ENCODE measurements around the gene MICU1.
"Not testable (repeated sequence)": the region's sequence is repeated elsewhere in the genome, so short reads cannot be mapped to it uniquely, and the experiment has no call there.

MICU1 gene

GRCh38 chr10:72499701-72500100 is 126.2 kb downstream of the MICU1 start:
- no peak for DNase-seq

DNA sequence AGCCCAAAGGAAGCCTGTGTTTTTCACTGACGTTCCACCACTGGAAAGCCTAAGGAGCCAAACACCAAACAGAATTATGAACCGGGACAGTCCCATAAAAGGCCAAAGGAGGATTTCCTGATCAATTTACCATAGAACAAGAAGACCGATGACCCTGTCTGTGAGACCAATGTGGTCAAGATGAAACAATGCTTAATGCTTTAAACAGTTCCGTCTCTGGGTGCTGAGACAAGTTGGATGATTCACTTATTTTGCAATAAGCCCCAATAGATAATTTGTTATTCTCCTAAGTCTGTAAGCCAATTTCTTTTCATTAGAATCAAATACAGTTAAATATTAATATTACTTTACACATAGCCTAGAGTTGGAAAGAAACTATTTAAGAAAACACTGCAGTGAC is 134.9 kb downstream of the MICU1 start:
- DNase-seq: no peak

- DNase-seq: no peak
These were observed 138.4 kb downstream of the MICU1 start for GRCh38 chr10:72487521-72487920.

DNA sequence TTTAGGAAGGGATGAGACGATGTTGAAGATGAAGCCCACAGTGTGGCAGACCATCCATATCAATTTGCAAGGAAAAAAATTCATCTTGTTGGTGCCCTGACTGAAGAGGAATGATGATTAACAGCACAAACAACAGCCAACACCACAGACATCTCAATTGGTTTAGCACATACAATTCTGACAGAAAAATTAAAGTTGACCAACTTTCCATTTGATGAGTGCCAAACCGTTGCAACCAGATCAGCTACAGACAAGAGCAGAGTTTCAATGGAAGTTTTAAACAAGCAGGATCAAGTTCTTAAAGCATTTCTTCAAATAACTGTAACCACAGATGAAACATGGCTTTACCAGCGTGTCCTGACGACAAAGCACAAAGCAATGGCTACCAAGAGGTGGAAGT is 138.8 kb downstream of the MICU1 start:
- no peak for DNase-seq

- no peak for DNase-seq
These were observed 140.2 kb downstream of the MICU1 start for GRCh38 chr10:72485701-72486100.

DNA sequence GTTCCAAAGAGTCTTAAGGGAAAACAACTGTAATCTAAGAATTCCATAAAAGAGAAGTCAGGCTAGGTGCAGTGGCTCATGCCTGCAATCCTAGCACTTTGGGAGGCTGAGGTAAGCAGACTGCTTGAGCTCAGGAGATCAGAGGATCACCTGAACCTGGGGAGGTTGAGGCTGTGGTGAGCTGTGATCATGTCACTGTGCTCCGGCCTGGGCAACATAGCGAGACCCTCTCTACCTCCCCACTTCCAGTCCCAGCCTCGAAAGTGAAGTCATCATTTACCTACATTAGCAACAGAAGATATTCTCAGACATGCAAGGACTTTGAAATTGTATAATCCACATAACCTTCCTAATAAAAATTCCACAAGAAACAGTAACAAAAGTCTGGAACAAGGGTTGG is 141.4 kb downstream of the MICU1 start:
- DNase-seq: no peak

GRCh38 chr10:72483471-72483870 is 142.4 kb downstream of the MICU1 start:
- DNase-seq: no peak

GRCh38 chr10:72480861-72481260 is 145.0 kb downstream of the MICU1 start:
- no peak for DNase-seq

DNA sequence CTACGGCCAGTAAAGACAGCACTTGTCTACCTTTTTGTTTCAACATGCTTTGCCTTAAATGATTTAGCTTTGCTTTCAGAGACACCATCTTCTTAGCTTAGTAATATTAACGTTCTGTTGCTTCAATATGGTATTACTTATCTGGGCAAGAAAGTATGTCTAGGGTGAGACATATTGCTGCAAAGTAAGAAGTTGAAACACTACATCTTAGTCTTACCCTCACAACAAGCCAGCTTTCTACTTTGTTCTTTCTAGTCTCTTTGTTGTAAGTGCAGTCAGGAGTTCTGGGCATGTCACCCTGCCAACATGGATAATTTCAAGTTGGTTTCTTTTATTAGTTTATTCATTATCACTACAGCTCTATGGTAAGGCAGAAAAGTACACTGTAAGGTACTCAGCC is 148.4 kb downstream of the MICU1 start:
- DNase-seq: no peak

- DNase-seq: no peak
These were observed 153.6 kb downstream of the MICU1 start for GRCh38 chr10:72472306-72472705.

GRCh38 chr10:72470666-72471065 is 155.2 kb downstream of the MICU1 start:
- no peak for DNase-seq

DNA sequence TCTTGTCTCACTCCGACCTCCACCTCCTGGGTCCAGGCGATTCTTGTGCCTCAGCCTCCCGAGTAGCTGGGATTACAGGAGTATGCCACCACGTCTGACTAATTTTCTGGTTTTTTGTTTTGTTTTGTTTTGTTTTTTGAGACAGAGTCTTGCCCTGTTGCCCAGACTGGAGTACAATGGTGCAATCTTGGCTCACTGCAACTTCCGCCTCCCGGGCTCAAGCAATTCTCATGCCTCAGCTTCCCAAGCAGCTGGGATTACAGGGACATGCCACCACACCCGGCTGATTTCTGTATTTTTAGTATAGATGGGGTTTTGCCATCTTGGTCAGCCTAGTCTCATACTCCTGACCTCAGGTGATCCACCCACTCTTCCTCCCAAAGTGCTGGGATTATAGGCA is 158.8 kb downstream of the MICU1 start:
- not testable (repeated sequence) for DNase-seq

DNA sequence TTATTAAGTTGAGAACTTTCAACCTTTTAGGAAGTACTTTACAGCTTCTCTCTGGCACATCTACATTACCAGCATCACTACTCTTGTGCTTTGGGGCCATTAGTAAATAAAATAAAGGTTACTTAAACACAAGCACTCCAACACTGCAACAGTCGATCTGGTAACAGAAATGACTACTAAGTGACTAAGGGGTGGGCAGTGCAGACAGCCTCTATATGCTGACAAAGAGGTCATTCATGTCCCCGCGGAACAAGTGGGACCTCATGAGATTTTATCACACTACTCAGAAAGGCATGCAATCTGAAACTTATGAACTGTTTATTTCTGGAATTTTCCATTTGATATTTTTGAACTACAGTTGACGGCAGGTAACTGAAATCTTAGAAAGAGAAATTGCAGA is 159.9 kb downstream of the MICU1 start:
- no peak for DNase-seq

- DNase-seq: no peak
These were observed 161.4 kb downstream of the MICU1 start for GRCh38 chr10:72464438-72464837.

DNA sequence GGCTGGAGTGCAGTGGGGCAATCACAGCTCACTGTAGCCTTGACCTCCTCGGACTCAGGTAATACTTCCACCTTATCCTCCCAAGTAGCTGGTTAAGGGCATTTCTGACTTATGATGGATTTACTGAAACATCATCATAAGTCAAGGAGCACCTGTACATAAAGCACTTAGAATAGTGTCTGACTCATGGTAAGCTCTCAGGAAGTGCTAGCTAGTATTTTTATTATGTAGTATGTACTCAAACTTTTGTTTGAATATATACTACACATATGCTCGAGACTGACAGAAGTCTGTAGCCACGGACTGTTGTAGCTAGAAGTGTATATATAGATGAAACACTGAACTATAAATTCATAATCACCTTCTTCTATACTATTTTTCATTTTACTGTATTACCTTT is 163.6 kb downstream of the MICU1 start:
- no peak for DNase-seq

DNA sequence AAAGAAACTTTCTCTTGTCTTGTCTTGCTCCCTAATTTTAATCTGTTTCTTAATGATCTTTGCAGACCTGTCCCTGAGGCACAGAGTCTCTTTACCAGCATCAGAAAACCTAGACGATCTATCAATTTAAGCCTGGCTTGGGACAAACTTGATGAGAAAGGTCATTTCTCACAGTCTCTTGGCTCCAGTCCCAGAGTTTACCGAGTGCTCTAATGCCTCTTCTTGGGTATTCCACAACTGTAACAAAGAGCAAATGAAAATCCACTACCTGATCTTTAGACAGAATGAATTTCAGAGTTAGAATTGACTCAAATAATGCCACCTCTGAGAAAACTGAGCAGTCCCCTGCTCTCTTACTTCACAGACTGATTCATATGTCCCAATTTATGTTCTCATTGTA is 164.8 kb downstream of the MICU1 start:
- DNase-seq: no peak

DNA sequence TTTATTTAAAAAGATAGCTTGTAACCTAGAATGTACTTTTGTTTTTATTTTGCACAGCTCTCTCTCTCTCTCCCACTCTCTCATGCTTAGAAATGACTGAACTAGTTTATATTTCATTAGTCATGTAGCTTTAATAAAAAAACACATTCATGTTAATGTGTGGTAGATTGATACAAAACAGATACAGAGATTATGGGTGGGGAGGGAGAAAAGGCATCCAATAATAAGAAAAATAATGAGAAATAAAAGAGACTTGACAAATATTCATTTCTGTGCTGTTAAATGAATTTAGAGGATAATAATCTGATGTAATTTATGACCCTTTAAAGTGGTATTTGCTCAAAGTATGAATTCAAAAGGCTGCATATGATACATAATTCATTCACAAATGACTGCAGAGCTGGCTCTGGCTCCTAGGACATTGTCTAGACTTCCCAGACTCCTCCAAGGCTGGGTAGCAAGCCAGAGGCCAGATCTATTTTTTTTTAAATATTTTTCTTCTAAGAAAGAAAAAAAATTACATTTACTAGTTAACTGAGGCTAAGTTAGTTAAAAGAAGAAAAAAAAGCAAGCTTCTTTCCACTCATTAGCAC is 165.5 kb downstream of the MICU1 start:
- no peak for DNase-seq

- no peak for DNase-seq
These were observed 166.6 kb downstream of the MICU1 start for GRCh38 chr10:72459301-72459700.

GRCh38 chr10:72455889-72456595 is 169.8 kb downstream of the MICU1 start:
- peak; percentile 1 for DNase-seq

DNA sequence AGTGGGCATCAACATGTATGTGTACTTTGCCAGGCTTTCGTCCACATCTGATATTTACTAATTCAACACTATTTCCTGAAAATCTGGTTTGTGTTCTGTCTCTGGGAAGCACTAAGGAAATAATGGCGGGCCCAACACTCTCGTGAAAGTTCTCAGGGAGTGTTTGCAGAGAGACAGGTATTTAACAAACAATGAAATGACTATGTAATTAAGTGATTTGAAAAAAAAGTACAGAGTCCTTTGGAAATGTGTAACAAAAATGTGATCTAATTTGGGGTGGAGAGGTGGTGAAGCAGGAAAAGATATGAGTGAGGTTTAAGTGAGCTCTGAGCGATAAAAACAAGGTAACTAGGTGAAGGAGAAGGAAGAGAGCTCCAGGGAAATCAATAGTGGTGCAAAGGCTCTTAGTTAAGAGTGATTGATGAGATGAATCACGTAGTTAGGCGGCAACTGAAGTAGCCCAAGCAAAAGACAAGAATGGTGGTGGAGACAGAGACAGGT is 175.9 kb downstream of the MICU1 start:
- DNase-seq: no peak

GRCh38 chr10:72445851-72446250 is 180.0 kb downstream of the MICU1 start:
- no peak for DNase-seq

- not testable (repeated sequence) for DNase-seq
These were observed 182.9 kb downstream of the MICU1 start for GRCh38 chr10:72442969-72443368.

DNA sequence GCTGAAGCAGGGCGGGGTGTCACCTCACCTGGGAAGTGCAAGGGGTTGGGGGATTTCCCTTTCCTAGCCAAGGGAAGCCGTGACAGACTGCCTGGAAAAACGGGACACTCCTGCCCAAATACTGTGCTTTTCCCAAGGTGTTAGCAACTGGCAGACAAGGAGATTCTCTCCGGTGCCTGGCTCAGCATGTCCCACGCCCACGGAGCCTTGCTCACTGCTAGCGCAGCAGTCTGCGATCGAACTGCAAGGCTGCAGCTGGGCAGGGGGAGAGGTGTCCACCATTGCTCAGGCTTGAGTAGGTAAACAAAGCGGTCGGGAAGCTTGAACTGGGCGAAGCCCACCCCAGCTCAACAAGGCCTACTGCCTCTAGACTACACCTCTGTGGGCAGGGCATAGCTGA is 190.3 kb downstream of the MICU1 start:
- no peak for DNase-seq

- not testable (repeated sequence) for DNase-seq
These were observed 194.9 kb downstream of the MICU1 start for GRCh38 chr10:72430936-72431335.

DNA sequence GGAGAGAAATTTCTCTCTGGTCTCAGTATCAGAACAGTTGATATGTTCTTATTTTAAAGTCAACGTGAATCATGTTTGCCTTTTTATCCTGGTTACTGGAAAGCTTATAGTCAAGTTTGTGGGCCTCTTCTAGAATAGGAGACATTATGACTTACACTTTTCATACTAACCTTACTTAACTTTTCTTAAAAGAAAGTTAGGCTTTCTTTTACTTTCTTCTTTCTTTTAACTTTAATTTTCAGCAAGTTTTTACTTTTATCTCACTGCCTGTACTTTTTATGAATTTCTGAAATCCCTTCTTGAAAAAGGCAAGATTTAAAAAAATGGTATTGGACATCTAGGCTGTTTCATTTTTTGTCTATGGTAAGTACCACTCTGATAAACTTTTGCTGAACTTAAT is 195.9 kb downstream of the MICU1 start:
- no peak for DNase-seq
